Mammary epithelial cell (primary cell): Measurements from ENCODE around the gene ELAPOR1.
A peak's percentile ranks its signal among the peaks of the same experiment; 100 is the strongest.

ENCODE experiments used
- CTCF ChIP-seq, 2 donors: IDR thresholded peaks in 1 of 2; conservative IDR thresholded peaks in 1 of 2; 2 replicates each; pipeline ENCODE4 v1.5.1; 2011 to 2012; ENCODE audit warnings: inconsistent platforms in 2 of 2, low read length in 2 of 2, mild to moderate bottlenecking in 2 of 2, control low read depth in 1 of 2, low read depth in 1 of 2; ENCODE audit not compliant: insufficient read depth in 1 of 2; ENCODE audit errors: extremely low read depth in 1 of 2
- EZH2 ChIP-seq: IDR thresholded peaks from 2 replicates; pipeline ENCODE4 v1.6.1; 2012; ENCODE audit warnings: low read length, inconsistent platforms, borderline replicate concordance

- TF ChIP-seq CTCF (conservative IDR thresholded peaks at IDR 0.05 in 1 of 2, IDR thresholded peaks at IDR 0.05 in 1 of 2; ENCODE audit: extremely low read depth in 1 of 2, insufficient read depth in 1 of 2, low read depth in 1 of 2, low read length in 2 of 2) (peak in 1 of 2 donors; percentile 34), EZH2 (no peak)
These were observed 38.1 kb upstream of the ELAPOR1 start, which contains the start of gene TAF13 for GRCh38 chr1:109075531-109076490.
